Islet precursor cell (in vitro differentiated cells): ENCODE results near the gene TRAF3IP3.
"Not testable (repeated sequence)": the region's sequence is repeated elsewhere in the genome, so short reads cannot be mapped to it uniquely, and the experiment has no call there.

ENCODE experiments used
- DNase-seq: peaks from one replicate; pipeline ENCODE4 v3.0.0-alpha.2; 2018

Gene TRAF3IP3

GRCh38 chr1:209769171-209769904, 13.5 kb downstream of the TRAF3IP3 start:
- DNase-seq, result peak; percentile 92

DNA sequence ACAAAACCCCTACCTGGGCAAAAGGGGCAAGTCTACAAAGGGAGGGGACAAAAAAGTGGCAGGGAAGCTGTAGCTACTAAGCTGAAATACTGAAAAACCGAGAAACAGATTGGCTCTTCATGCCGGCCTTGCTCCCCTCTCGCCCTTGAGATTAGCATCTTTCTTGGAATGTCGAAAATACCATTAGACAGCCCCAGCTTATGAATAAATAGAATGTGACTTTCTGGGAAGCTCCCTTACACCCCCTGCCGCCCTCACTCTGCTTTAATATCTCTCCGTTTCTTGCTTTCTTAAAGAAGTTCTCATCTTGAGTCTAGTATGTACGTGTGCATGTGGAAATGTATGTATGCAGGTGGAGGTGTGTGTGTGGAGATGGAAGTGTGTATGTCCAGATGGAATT, 14.1 kb downstream of the TRAF3IP3 start:
- no peak for DNase-seq

GRCh38 chr1:209770636-209771415, 15.0 kb downstream of the TRAF3IP3 start:
- peak; percentile 10 for DNase-seq

- no peak for DNase-seq
Measured at GRCh38 chr1:209772126-209772525, 16.3 kb downstream of the TRAF3IP3 start.

DNA sequence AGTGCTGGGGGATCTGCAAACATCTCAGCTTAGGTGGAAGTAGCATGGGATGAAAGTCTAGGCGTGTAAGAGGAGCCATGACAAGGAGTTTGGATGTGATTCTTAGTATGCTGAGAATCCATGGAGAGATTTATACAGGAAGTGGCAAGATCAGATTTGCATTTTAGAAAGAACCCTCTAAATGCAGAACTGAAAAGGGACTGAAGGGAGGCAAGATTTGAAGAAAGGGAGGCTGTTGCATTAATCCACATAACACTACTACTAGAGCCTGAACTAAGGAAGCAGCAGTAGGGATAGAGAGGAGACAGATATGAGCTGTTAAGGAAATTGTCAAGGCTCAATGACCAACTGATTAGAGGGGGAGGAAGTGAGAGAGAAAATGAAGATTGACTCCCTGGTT, 18.7 kb downstream of the TRAF3IP3 start:
- DNase-seq, result no peak

DNA sequence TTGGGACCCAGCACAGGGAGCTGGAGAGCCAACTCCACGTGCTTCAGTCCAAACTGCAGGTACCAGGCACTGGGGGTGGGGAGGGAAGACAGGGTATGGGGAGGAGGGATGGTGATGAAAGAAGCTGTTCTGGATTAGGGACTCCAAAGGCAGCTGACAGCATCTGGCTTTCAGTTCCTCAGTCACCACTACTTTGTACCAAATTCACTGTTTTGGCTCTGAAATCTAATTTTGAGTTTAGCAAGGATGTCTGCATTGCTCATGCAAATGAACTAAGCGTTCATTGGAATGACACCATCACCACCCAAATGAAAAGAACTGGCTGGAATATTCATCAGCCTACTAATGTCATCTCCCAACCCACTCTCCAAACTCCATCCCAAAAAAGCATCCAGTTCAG, 19.8 kb downstream of the TRAF3IP3 start:
- DNase-seq, result no peak

- no peak for DNase-seq
Measured at GRCh38 chr1:209777587-209777986, 21.7 kb downstream of the TRAF3IP3 start.

GRCh38 chr1:209778102-209778501, 22.2 kb downstream of the TRAF3IP3 start:
- DNase-seq, result no peak

DNA sequence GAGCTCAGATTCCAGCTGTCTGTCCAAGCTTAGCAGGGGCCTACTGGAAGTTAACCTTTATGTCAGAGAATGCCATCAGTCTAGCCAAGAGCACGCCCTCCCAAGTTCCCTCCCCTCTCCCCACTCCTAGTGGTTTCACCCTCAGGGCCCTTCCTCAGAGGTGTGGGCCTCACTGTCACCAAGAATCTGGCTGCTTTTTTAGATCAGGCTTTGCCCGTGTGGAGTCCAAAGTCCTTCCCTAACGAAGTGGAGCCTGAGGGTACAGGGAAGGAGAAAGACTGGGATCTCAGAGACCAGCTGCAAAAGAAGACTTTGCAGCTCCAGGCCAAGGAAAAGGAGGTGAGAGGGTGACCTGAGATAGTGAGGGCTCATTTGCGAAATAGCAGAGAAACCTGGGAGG, 24.4 kb downstream of the TRAF3IP3 start:
- peak; percentile 84 for DNase-seq

- no peak for DNase-seq
Measured at GRCh38 chr1:209783386-209783785, 27.5 kb downstream of the TRAF3IP3 start.

DNA sequence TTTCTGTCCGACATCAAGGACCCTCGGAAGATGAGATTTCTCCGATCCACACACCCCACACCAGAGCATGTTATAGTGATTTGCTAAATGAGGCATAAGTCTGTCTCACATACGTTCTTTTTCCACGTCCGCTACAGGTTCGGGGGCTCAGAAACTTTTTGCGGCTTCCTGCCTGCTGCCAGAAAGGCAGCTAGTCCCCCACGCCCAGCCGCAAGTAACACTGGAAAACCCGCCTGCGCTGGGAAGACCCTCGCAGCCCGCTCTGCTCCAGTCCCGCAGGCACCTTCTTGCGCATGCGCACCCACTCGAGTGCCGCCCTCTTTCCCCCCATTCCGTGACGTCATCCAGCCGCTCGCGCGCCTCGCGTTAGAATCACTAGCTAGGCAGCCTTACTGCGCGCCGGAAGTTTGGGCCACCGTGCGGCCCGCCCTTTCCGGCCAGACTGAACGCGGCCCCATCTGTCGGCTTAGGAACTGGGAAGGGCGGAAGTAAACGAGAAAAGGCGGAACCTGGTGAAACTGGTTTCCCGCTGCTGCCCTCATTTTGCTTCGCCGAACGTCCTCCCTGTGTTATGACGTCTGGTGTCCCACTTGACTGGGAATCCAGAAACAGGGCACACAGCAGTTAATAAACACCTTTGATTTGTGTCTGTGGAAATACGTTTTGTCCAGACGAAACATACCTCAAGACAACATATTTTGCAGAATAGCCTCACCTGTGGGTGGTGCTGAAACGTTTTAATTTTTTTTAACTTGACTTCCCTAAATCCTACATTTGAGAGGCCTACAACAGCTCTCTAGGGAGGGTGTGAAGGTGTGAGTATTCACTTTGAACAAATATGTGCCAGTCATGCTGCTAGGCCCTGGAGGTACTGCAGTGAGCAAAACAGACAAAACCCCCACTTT, 28.7 kb downstream of the TRAF3IP3 start, which contains the start of gene C1orf74:
TSS of gene C1orf74 (minus strand) at position 295 of the 905 bp plus-strand sequence. CDS start 925 bp downstream, outside the sequence.
- peak; percentile 99 for DNase-seq

- no peak for DNase-seq
Measured at GRCh38 chr1:209785592-209785991, 29.7 kb downstream of the TRAF3IP3 start.

DNA sequence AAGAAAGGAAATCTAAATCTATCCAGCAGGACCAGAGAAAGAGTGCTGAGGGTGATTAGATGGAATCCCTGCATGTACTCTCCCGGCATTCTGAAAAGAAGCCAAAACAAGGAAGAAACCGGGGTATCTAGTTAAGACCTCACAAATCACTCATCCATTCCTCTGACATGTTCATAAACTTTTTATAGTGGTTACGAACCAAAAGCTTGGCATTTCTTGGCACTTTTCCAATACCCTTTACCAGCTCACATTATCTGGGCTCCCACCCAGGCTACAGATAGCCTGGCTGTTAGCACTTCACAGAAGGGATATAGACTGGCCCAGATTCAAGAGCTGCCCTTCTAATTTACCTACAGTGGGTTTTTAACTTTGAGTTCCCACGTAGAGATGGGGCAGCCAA, 30.3 kb downstream of the TRAF3IP3 start:
- no peak for DNase-seq

DNA sequence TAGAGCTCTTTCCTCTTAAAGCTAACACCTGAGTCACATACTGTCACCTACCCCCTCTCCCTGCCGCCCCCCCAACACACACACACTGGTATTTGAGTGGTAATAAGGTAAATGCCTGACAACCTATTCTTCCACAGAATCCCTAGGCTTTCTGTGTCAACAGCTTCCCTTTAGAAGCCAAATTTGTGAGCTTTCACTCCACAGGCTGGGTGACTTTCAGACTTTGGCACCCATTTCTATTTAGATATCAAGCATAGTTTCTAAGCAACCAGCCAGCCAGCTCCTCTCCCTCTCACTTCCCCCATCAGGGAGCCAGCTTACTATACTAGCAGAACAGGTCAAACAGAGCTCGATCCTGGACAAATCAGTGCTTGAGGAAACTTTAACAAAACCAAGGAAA, 31.7 kb downstream of the TRAF3IP3 start:
- DNase-seq, result no peak

GRCh38 chr1:209789245-209789644, 33.4 kb downstream of the TRAF3IP3 start:
- no peak for DNase-seq

DNA sequence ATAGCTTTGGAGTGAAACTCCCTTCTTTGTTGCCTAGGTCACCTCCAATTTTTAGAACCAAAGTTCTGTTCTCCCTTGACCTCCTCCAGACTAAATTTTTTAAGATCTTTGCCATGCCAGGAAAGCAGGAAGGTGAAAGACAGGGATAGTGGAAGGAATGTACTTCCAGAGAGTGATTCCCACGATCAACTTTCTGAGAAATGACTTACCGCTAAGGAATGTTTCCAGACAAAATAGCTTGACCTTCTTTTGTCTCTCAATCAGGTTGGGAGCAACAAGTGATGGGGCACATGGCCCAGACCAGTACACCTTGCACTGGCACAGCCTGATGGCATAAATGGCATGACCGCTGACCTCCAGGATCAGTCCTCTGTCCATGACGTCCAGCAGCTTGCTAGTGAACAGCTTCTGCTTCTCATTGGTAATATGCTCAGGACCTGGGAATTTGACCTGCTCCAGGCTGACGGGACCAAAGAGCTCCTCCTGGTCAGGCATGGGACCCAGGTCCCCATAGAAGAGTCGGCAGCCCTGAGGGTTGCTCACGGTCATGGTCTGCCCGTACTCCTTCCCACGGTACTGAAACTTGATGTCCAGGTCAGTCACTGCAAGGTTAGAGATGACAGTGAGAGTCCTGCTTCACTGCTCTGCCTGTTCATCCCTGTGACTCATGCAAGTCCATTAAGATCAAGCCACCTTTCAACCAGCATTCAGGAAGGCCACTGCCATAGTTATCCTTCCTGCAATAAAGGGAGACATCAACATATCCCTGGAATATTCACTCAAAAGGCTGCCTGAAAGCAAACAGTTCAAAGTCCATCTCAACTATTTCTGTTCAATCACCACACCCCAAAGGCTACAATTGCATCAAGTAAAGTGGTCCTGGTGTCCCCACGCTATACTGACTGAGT, 34.7 kb downstream of the TRAF3IP3 start:
- no peak for DNase-seq

GRCh38 chr1:209791920-209792319, 36.1 kb downstream of the TRAF3IP3 start:
- DNase-seq, result no peak

DNA sequence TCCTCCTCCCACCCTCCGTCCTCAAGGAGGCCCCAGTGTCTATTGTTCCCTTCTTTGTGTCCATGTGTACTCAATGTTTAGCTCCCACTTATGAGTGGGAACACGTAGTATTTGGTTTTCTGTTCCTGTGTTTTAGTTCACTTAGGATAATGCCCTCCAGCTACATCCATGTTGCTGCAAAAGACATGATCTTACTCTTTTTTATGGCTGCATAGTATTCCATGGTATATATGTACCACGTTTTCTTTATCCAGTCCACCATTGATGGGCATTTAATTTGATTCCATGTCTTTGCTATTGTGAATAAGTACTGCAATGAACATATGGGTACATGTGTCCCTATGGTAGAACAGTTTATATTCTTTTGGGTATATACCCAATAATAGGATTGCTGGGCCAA, 37.9 kb downstream of the TRAF3IP3 start:
- not testable (repeated sequence) for DNase-seq

DNA sequence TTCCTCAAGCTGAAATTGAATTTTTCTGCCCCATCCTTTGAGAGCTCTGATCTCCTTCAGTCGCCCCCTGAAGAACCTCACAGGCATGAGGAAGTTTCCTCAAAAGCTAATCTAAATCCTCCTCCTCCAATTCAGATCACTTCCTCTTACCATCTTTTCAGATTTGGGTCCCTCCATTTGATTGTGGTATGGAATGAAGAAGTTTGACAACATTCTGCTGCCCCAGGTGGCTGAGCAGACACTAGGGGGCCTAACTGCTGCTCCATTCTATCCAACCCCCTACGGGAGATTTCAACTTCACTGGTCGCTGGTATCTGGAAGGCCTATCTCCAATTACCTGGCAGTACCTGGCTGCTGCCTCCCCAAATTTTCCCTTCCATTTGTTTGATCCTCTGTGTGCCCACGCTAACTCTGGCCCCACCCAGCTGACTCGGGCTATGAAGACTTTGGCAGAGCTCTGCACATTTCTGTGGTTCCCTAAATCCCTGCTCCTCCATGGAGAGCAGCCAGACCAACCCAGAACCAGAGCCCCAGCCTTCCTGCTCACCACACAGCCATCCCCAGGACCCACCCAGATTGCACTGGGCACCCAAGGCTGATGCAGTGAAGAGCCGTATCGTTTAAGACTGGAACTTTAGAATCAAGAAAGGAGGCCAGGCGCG, 42.3 kb downstream of the TRAF3IP3 start:
- no peak for DNase-seq

DNA sequence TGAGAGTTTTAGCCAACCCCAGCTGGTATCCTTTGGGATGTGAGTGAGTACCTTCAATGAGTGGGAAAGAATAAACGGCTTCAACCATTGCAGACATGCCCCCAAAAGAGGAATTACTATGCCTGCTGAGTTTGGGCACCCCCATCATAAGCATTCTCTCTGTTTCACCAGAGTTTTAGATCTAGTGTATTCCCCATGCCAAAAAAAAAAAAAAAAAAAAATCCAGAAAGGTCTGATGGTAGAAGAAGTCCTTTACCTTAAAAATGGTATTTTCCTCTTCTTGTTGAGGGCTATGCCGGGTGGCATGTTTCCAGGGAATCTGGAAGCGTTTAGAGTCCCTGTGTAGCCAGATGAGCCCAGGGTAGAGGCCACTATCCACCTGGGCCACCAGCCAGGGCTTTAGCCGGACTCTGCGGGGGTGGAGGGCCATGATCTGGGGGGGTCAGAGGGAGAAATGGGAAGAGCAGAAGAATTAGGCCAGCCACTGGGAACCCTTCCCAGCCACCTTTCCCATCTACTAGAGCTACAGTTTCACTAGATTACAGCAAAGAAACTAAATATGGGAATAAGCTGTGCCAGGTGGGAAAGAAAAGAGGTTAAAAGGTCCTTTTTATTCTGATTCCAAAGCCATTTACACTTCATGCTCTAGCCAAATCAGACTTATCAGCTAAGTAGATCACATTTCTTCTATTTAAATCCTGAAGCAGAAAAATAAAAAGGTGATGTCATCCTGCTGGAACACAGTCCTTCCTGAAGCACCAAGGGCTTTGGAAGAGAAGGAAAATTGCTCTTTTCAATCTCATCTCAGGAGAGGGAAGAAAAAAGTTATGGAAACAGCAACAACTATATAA, 45.4 kb downstream of the TRAF3IP3 start:
- no peak for DNase-seq
